SKM-1 (cell line): Measurements from ENCODE around the gene EEF1B2.
A peak's percentile ranks its signal among the peaks of the same experiment; 100 is the strongest.
"Not testable (repeated sequence)": the region's sequence is repeated elsewhere in the genome, so short reads cannot be mapped to it uniquely, and the experiment has no call there.

Experiments
- DNase-seq: peaks from one replicate; lab custom pipeline; 2025; ENCODE audit not compliant: unreplicated experiment; lab: John Stamatoyannopoulos, UW

The EEF1B2 gene

DNA sequence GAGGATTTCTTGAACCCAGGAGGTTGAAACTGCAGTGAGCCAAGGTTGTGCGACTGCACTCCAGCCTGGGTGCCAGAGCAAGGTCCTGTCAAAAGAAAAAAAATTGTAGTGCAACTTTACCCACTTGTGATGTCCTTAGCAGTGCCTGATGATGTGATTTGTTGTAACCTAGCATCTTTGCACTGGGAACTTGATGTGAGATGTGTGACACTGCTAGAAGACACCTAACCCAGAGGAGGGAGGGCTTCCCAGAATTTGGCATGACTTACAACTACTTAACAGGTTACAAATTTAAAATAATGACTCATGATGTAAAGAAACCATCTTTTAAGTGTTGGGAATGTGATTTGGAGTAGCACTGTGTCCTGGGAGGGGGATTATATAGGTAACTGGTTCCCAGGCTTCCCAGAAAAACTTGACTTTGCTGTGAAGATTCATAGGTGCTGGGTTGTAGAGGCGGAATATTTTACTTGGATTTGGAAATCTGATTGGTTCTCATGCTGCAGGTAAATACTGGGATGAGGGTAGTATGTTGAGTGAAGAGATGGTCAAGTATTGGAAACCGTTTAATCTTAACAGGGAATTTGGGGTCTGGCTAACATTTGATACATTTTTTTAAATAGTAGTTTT lies 3.7 kb downstream of the EEF1B2 start:
- DNase-seq = no peak

DNA sequence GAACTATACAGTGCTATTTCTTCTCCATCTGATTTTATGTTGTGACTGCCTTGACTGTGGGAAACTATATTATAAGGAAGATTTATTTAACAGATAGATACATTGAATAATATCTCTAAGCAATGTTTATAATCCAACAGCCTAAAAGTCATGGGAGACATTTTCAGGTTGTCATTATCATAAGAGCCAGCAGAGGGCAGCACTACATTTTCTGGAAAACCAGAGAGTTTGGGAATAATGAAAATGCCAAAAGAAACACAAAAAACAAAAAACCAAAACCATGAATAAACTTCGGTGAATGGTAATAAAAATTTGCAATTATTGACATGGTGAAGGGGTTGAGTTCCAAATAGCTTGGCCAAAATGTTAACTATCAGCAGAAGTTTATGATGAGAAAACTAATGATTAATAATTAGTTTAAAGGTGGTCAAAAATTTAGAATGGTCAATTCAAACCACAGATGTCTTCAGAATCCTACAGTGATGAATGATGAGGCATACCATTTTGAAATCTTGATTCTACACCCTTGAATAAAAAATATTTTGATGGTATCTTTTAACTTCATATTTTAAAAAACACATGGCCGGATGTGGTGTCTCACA lies 4.7 kb downstream of the EEF1B2 start:
- DNase-seq = no peak

DNA sequence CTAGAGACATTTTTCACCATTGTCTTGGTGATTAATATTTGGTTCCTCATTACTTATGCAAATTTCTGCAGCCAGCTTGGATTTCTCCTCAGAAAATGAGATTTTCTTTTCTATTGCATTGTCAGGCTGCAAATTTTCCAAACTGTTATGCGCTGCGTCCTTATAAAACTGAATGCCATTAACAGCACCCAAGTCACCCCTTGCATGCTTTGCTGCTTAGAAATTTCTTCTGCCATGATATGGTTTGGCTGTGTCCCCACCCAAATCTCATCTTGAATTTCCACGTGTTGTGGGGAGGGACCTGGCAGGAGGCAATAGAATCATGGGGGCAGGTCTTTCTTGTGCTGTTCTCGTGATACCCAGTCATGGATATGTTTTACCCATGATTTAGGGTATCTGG lies 8.5 kb downstream of the EEF1B2 start:
- not testable (repeated sequence) for DNase-seq

DNA sequence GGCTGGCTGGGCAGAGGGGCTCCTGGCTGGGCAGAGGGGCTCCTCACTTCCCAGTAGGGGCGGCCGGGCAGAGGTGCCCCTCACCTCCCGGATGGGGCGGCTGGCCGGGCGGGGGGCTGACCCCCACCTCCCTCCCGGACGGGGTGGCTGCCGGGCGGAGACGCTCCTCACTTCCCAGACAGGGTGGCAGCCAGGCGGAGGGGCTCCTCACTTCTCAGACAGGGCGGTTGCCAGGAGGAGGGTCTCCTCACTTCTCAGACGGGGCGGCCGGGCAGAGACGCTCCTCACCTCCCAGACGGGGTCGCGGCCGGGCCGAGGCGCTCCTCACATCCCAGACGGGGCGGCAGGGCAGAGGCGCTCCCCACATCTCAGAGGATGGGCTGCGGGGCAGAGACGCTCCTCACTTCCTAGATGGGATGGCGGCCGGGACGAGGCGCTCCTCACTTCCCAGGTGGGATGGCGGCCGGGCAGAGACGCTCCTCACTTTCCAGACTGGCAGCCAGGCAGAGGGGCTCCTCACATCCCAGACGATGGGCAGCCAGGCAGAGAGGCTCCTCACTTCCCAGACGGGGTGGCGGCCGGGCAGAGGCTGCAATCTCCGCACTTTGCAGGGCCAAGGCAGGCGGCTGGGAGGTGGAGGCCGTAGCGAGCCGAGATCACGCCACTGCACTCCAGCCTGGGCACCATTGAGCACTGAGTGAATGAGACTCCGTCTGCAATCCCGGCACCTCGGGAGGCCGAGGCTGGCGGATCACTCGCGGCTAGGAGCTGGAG lies 12.1 kb downstream of the EEF1B2 start:
- not testable (repeated sequence) for DNase-seq

DNA sequence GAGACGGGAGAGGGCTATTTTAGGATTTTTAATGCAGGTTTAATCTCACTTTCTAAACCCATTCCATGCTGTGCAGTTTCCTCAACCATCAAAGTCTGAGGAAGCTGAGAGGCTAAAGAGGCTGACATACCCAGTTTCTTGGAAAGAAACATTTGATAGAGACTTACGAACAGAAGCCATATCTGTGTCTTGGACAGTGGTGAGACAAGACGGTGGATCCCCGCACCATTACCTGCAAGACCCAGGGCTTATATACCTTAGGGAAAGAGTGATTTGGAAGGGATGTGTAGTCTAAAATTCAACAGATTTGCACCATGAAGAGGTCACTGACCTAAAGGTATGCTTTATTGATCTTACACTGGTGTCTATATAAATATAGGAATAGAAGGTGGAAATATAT lies 13.5 kb downstream of the EEF1B2 start:
- DNase-seq = no peak

DNA sequence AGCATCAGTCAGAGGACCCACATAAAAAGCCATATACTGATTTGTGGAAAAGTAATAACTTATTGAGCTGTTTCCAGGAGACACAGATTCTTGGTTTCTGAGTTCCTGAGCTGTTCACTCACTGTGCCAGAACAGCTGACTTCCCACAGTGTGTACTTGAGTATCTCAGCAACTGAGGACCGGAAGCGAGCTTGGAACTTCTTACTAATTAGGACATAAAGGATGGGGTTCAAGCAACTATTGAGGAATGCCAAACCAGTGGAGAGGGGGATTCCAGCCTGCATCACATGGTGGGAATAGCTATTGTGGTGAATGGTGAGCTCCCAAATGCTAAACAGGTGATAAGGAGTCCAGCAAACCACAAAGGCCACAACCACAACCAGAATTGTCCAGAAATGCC lies 16.4 kb downstream of the EEF1B2 start:
- no peak for DNase-seq

DNA sequence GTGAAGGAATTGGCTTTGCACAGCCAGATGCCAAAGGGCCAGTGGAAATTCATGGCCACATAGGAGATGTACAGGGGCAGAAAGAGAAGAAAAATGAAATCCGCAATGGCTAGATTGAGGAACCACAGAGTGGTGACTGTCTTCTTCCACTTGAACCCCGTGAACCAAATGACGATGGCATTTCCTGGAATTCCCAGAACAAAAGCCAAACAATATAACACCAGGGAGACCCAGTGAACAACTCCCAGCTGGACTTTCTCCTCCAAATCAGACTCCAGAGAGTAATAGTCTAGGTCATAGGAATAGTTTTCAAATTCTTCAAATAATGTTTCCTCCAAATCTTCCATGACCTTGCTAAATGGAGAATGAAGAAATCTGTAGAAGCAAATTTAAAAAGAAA lies 17.2 kb downstream of the EEF1B2 start:
- no peak for DNase-seq

DNA sequence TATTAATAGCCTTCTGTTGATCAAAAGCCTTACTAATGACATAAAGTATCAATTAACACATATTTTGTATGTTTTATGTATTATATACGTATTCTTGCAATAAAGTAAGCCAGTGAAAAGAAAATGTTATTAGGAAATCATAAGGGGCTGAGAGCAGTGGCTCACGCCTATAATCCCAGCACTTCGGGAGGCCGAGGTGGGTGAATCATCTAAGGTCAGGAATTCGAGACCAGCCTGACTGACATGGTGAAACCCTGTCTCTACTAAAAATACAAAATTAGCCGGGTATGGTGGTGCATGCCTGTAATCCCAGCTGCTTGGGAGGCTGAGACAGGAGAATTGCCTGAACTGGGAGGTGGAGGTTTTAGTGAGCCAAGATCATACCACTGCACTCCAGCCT lies 21.8 kb downstream of the EEF1B2 start:
- DNase-seq = not testable (repeated sequence)

DNA sequence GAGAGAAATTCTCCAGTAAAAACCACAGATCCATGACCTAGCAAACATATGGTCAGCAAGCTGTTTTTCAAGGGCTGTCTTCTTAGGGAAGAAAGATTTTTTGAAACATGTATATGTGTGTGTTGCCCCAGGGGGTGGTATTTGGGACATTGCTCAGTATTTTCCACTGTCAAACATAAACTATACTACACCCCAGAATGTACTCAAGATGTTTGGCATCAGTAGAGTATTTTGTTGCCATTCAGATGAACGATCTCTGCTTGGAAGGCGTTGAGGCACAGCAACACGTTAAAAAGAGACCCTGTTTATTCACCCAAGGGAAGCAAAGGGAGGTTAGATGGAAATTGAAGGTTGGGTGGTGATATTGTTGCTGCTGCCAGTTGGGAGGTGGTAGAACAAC lies 30.0 kb downstream of the EEF1B2 start:
- no peak for DNase-seq

DNA sequence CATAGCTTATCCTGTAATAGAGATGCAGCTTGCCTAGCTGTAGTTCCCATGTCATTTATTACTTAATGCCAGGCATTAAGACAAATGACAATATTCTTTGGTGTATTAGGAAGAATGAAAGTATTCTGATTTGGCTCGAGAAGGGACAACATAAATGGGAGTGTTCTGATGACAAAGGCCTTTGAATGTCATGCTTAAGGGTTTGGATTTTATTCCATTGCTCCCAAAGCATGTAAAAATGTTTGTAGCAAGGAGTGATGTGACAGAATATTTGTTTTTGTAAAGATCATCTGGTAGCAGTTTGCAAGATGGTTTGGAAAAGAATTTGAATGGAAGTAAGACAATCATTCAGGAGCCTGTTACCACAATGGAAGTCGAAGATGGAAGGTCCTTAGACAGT lies 30.4 kb downstream of the EEF1B2 start:
- no peak for DNase-seq

DNA sequence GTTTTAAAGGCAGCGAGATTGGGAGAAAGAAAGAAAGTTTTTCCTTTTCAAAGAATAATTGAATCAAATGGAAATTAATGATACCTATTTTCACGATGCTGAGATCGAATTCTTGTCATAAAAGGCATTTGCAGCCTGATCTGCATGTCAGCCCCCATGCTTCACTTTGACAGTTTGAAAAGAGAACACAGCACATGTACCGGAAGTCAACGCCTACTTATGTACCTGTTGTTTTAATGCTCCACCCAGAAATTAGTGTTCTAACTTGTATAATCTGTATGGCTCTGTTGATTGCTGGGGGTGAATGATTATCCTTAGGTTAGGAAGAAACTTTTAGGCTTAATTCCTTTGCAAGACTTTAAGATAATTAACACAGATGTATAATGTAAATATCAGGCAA lies 31.0 kb downstream of the EEF1B2 start:
- DNase-seq = no peak

DNA sequence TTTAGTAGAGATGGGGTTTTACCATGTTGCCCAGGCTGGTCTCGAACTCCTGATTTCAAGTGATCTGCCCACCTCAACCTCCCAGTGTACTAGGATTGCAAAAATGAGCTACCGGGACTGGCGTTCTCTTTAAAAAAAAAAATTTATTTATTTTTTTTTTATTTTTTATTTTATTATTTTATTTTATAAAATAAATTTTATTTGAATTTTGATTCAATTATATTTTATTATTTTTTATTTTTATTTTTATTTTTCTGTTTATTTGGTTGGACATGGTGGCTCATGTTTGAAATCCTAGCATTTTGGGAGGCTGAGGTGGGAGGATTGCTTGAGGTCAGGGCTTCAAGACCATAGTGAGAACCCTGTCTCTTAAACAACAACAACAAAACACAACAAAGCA lies 32.5 kb downstream of the EEF1B2 start:
- no peak for DNase-seq

DNA sequence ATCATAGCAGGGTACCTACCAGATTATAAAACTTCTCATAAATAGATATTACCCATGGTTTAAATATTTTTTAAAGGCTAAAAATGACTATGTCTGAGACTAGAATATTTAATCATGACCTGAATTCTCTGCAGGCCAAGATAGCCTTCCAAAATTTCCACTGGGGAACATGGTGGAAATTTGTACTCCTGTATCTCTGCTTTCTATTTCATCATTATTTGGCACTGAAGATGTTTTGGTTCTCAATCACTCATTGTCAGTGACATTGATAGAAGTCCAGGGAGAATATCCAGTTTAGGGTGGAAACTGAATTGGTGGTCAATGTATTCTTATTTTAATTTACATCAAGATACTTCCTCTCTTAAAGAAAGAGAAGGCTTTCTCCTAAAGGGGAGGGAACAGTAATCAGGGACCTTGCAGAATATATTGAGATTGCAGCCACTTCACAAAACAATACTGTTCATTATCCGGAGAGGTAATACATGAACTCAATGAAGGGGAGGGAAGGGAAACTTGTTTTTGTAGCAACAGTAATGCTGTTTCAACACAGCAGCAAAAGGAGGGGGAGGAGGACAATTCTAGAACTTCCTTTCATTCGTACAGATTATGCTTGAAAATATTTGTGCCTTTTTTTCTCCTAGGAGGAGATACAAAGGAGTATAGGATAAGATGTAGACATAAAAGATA lies 34.1 kb downstream of the EEF1B2 start:
- DNase-seq = peak; percentile 4

DNA sequence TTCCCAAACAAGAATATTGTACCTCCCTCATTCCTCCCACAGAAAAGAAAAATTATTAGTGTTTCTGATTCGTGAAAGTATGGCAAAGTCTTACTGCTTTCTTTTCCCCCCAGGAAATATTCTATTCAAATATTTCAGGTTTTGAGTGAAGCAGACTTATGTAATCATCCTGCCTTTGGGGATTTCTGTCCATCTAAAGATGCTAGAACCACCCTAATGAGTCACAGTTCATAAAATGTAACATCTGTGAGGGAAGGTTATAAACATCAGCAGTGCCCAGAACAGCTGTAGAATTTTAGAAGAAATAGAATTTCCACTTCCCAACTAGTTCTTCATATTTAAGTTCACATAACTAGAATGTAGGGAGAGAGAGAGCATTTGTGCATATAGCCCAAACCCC lies 39.0 kb downstream of the EEF1B2 start:
- no peak for DNase-seq

DNA sequence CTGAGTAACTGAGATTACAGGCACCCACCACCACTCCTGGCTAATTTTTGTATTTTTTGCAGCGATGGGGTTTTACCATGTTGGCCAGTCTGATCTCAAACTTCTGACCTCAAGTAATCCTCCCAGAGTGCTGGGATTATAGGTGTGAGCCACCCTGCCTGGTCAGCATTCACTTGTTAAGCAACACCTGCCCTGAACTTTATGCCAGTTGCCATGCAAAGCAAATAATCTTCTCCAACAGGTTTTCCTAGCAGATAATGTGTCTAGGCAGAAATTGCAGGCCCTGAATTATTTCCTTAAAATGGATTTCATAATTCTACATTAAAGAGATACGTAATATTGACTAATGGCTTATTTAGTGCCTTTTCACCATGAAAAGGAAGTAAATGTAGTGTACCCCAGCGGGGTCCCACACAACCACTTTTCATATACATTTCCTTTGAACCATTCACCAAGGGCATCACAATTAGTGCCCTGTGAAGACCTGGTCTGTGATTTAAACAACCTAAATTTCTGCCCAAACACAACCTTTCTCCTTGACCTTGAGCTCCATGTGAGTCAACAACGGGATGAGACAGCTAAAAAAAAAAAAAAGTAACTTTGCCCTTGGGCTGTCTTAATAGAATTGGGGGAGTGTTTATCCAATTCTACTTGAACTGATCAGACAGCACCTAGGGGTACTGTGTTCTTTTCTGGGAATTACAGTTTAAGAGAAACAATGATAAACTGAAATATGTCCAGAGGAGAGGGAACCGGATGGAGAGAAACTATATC lies 41.6 kb downstream of the EEF1B2 start:
- DNase-seq = no peak

DNA sequence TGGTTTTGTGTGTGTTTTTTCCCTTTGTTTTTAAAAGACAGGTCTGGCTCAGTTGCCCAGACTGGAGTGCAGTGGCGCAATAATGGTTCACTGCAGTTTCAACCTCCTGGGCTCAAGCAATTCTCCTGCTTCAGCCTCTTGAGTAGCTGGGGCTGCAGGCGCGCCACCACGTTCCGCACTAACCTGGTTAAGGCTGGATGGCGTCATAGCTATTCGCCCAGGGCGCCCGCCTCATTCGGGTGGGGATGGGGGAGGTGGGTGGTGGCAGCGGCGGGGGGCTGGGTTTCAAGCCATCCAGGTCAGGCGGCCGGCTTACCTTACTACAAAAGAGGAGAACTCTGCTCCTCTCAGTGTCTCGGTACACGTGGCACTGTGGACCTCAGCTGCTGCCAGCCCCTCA lies 42.8 kb downstream of the EEF1B2 start:
- DNase-seq = no peak

DNA sequence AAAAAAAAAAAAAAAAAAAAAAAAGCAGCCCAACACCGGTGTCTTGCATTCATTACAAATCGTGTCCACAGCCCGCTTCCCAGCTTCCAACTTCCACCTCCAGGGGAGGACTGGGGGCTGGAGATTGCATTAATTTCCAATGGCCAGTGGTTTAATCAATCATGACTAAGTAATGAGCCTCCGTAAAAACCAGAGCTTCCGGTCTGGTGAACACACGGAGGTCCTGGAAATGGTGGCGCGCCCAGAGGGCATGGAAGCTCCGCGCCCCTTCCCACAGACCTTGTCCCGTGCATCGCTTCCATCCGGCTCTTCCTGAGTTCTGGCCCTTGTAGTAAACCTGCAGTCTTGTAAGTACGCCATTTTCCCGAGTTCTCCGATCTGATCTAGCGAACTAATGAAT lies 43.6 kb downstream of the EEF1B2 start:
- DNase-seq = no peak

DNA sequence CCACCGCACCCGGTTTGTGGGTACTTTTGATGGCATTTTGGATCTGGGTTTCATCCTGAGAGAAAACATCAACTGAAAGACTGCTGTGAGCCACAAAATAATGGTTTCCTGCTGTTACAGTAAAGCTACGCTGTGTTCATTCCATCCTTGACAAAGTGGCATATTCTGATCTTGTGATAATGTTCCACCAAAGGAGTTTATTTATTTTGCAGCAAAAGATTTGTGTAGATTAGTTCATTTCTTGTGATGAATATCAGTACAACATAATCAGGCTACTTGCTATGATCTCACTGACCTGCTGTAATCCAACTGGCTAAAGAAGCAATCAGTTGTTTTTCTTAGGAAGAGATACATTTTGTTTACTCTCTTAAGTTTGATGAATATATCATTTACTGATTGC lies 45.0 kb downstream of the EEF1B2 start:
- no peak for DNase-seq

DNA sequence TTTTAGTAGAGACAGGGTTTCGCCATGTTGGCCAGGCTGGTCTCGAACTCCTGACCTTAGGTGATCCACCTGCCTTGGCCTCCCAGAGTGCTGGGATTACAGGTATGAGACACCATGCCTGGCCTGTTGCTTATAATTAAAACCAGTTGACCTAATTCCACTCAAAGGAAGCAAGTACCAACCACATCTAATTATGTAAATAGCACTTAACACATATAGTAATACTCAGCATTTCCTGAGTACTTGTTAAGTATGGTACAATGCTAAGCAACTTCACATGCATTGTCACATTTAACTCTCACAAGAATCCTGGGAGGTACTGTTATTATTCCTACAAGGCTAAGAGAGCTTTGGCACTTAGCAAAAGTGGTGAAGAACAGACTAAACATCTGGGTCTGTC lies 47.6 kb downstream of the EEF1B2 start:
- not testable (repeated sequence) for DNase-seq

DNA sequence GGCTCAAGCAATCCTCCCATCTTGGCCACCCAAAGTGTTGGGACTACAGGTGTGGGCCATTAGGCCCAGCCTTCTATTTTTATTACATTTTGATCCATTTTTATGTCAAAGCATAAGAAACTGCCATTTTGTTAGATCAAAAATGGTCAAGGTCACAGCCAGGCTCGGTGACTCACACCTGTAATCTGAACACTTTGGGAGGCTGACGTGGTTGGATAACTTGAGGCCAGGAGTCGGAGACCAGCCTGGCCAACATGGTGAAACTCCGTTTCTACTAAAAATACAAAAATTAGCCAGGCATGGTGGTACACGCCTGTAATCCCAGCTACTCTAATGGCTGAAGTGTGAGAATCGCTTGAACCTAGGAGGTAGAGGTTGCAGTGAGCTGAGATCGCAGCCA lies 49.2 kb downstream of the EEF1B2 start:
- no peak for DNase-seq

DNA sequence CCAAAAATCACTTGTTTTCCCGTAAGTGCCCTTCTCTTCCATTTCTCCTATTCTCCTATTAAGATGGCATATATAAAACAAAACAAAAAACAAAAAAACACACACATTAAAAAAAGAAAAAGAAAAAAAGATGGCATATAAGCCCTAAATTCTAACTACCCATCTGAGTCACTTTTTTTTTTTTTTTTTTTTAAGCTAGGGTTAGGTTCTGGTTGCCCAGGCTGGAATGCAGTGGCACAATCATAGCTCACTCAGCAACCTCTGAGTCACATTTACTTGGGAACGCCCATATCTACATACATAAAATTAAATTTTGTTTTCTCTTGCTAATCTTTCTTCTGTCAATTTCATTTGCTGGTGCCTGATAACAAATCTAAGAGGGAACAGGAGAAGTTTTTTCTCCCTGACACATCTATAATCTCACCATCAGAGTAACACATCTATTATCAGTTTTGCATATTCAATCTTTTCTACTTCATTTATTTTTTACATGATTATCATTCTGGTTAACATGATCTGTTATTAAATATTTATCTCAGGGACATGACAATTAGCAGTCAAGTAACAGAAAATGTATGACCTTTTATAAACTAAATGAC lies 52.1 kb downstream of the EEF1B2 start:
- no peak for DNase-seq
